ENCODE measurements around the gene STX18.

- no peak for TF ChIP-seq CTCF (IDR thresholded peaks at IDR 0.05)
- no peak for TF ChIP-seq POLR2A (IDR thresholded peaks at IDR 0.05)
- TF ChIP-seq POLR2AphosphoS5 (IDR thresholded peaks at IDR 0.05): no peak
- TF ChIP-seq EP300 (IDR thresholded peaks at IDR 0.05): no peak
Measured at GRCh38 chr4:4388311-4388790, 153.5 kb downstream of the STX18 start.
